Epidermal melanocyte (primary cell): ENCODE data around the gene APLP2.
"Not testable (repeated sequence)": the region's sequence is repeated elsewhere in the genome, so short reads cannot be mapped to it uniquely, and the experiment has no call there.

Experiments
- DNase-seq: peaks from one replicate; pipeline ENCODE4 v3.0.0; 2011; ENCODE audit warnings: low spot score; ENCODE audit not compliant: insufficient read length

APLP2 gene

DNA sequence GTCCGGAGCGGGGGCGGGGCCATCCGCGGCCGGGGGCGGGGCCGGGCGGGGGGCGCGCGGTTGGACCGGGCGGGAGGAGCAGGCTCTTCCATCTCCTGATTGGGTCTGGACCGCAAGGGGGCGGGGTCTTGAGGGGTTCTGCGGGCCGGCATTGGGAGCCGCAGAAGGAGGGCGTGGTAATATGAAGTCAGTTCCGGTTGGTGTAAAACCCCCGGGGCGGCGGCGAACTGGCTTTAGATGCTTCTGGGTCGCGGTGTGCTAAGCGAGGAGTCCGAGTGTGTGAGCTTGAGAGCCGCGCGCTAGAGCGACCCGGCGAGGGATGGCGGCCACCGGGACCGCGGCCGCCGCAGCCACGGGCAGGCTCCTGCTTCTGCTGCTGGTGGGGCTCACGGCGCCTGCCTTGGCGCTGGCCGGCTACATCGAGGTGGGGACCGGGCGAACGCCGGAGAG lies at the start of gene APLP2:
TSS of gene APLP2 (plus strand) at position 236 of the 450 bp plus-strand sequence. CDS start at position 320, 84 bp downstream.
- peak; percentile 84 for DNase-seq

DNA sequence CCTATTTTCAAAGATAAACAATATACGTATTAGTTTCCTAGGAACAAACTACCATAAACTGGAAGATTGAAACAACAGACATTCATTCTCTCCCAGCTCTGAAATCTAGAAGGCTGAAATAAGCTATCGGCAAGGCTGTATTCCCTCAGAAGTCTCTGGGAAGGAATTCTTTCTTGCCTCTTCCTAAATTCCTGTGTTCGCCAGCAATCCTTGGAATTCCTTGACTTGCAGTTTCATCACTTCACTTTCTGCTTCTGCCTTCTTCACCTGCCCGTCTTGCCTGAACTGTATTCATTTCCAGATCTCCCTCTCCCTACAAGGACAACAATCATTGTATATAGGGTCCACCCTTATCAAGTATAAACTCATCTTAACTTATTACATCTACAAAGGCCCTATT lies 49.4 kb upstream of the APLP2 start:
- no peak for DNase-seq

DNA sequence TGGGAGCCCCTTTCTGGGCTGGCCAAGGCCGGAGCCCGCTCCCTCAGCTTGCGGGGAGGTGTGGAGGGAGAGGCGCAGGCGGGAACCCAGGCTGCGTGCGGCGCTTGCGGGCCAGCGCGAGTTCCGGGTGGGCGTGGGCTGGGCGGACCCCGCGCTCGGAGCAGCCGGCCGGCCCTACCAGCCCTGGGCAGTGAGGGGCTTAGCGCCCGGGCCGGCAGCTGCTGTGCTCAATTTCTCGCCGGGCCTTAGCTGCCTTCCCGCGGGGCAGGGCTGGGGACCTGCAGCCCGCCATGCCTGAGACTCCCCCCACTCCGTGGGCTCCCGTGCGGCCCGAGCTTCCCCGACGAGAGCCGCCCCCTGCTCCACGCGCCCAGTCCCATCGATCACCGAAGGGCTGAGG lies 48.1 kb upstream of the APLP2 start:
- not testable (repeated sequence) for DNase-seq

DNA sequence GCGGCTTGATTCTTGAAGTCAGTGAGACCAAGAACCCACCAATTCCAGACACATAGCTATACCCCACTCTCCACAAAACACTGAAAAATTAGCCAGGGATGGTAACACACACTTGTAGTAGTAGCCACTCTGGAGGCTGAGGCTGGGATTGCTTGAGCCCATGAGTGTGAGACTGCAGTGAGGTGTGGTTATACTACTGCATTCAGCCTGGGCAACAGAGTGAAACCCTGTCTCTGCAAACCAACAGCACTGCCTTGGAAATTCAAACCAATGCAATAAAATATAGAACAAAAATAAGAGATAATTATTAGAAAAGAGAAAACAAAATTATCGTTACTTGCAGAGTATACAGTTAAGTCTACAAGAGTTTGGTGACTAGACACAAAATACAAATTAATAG lies 46.9 kb upstream of the APLP2 start:
- no peak for DNase-seq

DNA sequence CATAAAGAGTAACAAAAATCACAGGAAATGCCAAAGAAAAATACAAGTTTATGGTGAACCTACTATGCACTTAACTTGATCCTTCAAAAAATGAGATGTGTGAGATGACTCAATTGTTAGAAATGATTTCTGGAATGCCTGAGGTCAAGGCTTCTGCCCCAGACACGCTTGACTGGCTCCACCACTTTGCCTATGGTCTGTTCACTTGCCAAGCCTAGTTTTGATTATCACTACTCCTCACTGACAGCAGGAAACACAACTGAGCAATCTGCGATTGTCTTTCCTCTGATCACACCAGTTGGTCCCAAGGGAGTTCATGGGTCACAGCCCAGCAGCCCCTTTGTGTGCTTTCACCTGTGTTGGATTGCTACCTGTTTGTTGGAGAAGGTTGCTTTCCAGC lies 46.5 kb upstream of the APLP2 start:
- DNase-seq: no peak

DNA sequence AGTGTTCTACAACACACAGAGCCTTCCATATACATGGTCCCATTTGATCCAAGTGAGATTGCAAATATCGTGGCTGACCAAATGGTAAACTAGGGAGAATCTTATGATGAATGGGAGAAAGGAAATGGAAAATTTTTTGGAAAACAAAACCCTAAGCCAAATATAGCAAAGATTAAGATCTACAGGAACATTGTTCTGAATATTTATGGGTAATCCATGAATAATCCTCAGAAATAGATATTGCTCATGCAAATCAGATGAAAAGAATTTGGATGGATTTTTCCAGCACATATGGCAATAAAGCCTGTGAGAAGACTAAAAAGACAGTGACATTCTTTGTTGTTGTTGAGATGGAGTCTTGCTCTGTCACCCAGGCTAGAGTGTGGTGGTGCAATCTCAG lies 45.3 kb upstream of the APLP2 start:
- DNase-seq: no peak

DNA sequence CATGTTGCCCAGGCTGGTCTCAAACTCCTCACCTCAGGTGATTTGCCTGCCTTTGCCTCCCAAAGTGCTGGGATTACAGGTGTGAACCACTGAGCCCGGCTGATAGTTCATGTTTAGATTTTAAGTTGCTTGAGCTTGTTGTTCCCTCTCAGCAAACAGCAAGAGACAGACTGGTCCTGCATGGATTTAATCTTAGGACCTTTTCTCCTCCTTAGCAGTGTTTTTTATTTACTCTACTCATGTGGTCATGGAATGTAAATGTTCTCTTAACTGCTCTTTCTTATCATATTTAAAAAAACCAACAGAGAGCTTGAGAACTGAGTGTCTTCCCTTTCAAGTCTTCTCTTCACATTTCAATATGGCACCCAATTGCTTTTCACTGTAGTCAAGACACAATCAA lies 44.3 kb upstream of the APLP2 start:
- no peak for DNase-seq

DNA sequence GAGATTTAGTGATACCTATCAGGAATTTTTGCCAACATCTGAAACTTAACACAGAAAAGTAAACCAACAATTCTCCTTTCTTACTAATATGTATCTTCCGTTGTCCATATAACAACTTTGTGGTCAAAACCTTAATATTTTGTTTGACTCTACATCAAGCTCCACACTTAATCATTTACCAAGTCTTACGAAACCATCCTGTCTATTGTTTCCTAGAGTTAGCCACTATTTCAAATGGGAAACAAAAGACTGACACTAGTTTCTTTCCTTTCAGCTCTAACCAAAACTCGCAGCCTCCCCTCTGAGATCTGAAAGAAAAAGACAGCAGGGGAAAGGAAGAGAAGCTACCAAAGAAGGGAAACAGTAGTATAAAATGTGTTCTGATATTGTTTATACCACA lies 40.6 kb upstream of the APLP2 start:
- no peak for DNase-seq

DNA sequence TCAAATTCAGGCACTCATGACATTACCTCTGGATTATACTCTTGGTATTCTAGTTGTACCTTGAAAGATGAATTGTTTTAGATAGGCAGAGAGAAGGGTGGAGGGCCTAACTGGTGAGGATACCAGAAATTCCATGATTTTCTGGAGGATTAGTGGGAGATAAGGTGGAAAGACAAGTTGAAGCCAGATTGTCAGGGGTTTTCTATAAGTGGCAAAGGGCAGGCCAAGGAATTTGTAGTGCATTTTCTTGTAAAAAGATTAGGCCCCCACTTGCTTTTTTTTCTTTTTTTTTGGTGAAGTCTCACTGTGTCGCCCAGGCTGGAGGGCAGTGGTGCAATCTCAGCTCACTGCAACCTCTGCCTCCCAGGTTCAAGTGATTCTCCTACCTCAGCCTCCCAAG lies 38.6 kb upstream of the APLP2 start:
- no peak for DNase-seq

DNA sequence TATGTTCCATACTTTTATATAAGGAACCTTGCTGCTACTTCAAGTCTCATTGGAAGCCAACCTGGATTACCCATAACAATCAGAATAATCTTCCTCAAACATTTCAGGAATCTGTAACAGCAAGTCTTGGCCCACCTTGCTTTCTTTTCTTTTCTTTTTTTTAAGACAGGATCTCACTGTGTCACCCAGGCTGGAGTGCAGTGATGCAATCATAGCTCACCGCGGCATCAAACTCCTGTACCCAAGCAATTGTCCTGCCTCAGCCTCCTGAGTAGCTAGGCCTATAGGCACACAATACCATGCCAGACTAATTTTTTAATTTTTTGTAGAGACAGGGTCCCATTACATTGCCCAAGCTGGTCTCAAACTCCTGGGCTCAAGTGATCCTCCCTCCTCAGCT lies 37.7 kb upstream of the APLP2 start:
- DNase-seq: no peak

DNA sequence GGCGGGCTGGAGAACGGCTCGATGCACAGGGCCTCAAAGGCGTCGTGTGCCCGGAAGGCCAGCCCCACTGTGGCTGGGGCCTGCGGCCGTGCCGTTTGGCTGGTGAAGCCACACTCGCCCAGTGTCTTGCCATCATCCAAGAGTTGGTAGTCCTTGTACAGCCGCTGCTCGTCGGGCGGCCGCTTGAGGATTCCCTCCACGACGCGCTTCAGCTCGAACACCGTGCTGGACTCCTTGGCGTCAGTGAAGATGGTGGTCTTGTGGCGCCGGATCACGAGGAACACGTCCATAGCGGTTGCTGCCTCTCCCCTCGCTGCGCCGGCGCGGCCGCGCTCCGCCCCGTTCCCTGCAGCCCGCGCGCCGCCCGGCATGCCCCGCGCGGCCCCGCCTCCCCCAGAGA lies 36.8 kb upstream of the APLP2 start:
- DNase-seq: no peak

DNA sequence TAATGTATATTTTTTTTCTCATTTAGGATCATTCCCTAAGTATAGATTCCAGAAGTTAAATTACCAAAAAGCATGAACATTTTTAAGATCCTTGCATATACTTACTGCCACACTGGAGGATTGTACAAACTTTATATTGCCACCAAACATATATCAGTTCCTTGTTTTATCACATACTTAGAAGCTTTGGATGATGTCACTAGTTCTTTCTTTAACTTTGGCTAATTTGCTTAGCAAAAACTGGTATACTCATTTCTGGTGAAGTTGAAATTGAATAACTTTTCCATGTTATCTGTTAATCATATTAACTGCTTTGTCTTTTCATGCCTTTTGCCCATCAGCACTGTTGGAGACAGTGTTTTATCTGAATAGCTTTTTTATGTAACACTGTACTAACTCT lies 35.5 kb upstream of the APLP2 start:
- no peak for DNase-seq

DNA sequence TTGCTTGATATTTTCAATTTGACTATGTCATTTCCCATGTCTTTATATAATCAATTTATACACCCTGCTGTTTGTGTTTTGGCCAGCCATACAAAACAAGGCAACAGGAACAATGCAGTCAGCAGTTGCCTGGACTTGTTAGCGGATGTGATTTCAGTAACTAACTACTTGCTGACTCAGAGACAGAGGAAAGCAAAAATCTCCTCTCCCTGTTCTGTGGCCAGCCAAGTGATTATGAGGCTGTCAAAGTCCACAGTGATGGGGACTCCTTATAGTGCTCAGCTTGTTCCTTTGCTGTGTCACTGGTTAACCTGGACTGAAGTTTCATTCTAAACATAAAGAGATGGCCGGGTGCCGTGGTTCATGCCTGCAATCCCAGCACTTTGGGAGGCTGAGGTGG lies 32.6 kb upstream of the APLP2 start:
- peak; percentile 54 for DNase-seq

DNA sequence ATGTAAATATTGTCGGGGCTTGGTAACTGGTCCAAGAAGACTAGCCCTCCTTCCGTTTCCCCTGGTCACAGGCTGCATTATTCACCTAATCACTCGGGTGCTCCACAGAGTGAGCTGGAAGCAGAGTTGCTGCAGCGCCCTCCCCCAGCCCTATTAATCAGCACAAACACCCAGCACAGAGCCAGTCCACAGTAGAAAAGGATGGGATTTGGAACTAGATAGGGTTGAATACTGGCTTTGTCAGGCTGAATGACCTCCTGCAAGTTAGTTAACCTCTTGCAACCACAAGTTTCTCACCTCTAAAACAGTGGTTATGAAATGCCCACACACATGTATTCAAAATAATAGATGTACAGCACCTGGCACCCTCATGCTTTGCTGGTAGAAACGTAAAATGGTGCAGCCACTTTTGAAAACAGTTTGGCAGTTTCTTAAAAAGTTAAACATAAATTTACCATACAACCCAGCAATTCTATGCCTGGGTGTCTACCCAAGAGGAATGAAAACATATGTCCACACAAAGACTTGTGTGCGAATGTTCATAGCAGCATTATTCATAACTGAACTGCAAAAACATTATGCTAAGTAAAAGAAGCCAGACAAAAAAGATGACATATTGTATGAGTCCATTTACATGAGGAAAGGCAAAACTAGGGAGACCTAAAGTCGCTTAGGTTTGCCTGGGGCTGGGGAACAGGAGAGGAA lies 31.7 kb upstream of the APLP2 start:
- DNase-seq: no peak

DNA sequence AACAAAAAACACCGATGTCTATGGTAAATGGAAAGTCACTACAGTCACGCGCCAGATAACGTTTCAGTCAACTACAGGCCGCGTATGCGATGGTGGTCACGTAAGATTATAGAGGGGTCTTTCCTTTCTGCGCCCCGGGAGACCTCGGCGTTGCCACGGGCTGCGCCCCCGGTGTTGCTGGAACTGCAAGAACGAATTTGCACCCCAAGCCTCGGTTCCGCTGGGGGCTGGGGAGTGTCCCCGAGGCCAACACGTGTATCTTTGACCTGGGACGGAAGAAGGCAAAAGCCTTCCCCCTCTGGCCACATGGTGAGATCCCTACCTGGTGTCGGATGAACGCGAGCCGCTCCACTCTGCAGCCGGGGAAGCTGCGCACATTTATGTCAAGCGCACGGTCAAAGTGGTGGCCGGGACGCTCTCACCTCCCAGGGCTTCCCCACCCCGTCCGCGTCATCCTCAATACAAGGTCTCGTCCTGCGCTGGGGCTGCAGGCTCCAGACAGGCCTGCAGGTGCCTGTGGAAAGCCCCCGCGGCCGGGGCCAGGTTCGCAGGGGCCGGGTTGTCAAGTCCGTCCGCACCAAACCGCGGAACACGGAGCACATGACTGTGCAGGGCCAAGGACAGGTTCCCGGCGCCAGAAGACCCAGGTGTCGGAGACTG lies 29.3 kb upstream of the APLP2 start:
- no peak for DNase-seq

DNA sequence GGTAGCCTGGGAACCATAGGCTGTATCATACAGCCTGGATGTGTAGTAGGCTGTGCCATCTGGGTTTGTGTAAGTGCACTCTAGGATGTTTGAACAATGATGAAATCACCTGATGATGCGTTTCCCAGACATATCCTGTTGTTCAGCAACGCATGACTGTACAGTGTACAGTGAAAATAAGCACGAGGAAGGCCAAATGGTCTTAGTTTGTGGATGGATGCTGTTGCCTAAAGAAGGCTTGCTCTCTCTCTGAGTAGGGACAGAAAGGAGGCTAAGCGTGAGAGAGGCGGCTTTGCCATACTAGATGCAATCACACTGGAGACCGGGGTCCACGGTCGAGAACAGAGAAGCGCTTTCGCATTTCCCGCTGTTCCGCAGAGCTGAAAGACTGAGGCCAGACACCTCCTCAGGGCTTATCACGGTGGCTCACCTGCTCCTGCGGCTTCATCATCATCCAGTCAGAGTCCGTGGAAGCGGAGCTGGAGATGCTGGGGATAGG lies 27.6 kb upstream of the APLP2 start:
- DNase-seq: no peak

DNA sequence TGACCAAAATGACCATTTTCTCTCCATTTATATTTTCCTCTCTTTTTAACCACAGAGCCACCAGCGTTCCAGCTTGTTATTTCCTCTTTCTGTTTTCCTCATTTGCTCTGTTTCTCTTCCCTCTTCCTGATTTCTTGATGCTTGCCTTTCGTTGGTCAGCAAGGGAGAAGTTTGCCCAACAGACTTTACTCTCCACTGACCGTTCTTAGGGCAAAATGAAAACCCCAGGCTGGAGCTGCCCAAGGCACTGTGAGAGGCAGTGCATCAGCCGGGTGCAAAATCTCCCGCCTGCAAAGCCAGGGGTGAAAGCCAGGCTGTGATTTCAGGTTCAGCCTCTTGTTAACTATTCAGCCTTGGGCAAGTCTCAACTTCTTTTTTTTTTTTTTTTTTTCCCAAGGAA lies 26.1 kb upstream of the APLP2 start:
- no peak for DNase-seq

DNA sequence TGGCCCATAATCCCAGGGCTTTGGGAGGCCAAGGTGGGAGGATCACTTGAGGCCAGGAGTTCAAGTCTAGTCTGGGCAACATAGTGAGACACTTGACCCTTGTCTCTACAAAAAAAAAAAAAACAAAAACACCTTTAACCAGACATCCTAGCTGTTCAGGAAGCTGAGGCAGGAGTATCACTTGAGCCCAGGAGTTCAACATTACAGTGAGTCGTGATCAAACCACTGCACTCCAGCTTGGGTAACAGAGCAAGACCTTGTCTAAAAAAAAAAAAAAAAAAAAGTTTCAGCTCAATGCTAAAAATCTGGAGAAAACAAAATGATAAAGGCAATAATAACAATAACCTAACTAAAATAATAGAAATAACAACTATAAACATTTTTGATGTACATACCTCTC lies 22.6 kb upstream of the APLP2 start:
- DNase-seq: no peak

DNA sequence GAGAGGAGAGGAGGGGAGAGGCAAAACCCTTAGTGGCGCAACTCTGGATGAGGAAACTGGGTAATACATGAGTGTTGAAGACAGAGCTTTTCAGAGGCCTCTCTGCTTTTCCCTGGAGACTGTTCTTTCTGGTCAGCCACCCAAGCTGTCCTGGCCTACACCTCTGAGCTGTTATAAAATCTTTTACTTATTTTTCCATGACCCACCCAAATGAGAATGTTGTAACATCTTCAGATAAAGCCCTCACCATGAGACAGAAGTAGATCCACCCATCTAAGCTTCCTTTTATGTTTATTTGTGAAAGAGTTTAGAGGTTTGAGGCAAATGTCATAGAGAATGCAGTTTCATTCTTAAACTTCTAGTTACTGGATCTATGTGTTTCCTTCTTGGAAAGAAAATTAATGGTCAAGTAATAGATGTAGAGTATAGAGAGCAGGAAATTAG lies 20.3 kb upstream of the APLP2 start:
- DNase-seq: no peak

DNA sequence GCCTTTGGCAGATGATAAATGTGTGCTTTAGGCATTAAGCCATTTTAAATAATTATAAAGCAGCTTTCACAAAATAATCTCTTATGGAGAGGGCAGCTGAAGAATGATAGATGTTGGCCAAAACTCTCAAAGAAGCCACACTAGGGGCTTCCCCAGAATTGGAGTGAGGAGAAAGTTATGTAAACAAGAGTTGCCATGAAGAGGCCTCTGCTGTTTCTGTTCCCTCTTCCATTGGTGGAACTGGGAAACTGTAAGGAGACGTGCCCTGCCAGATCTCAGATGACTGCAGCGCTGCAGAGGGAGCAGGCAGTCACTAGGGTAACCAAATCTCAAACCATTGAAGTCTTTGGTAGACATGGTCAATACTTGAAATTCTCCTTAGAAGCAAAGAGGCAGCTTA lies 19.4 kb upstream of the APLP2 start:
- no peak for DNase-seq

DNA sequence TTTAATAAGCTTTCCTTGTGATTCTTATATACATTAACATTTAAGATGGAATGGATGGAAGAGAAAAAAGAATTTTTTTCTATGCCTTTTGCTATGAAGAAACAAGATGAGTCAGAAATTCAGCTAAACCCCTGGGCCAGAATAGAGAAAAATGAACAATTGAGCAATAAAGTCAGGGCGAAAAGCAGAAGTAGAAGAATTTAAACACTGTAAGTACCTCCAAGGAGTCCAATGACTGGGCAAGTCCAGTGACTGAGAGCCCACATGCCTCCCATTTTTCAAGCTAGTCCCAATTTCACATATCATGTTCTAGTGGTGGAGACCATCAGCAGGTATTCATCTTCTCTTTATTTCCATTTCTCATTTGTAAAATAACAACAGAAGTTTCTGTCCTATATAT lies 18.6 kb upstream of the APLP2 start:
- no peak for DNase-seq

DNA sequence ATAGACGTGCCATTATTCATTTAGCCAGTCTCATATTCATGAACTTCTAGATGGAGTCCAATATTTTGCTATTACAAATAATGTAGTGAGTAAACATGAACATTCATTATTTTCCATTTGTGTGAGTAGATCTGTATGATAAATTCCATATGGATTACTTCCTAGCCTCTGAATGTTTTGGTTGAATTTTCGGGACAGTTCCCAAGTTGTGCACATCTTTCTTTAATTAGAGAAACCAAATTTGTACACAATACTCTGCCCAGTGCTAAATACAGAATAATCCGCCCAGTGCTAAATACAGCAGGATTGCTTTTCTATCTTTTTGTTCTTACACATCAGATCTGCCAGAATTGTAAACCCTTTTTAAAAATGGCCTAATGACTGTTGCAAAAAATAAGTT lies 17.1 kb upstream of the APLP2 start:
- DNase-seq: no peak

DNA sequence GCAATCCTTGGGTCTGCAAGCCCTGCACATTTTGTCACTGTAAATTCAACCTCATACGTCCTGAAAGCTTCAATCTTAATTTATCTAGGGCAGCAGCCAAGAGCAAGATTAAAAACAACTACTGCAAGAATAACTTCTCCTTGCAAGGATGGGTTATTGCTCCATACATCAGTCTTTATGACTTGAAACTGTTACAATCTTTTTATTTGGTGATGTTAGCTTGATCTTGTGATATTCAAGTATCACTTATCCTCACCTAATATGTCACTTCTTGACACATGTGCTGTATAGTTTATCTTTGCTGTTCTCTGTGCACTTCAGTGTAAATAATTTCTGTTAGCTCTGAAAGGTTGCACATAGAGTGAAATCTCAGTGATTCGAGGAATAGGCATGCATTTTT lies 14.7 kb upstream of the APLP2 start:
- no peak for DNase-seq
